ENCODE results near the gene CEP72.
"Not testable (repeated sequence)": the region's sequence is repeated elsewhere in the genome, so short reads cannot be mapped to it uniquely, and the experiment has no call there.

CEP72 gene

DNA sequence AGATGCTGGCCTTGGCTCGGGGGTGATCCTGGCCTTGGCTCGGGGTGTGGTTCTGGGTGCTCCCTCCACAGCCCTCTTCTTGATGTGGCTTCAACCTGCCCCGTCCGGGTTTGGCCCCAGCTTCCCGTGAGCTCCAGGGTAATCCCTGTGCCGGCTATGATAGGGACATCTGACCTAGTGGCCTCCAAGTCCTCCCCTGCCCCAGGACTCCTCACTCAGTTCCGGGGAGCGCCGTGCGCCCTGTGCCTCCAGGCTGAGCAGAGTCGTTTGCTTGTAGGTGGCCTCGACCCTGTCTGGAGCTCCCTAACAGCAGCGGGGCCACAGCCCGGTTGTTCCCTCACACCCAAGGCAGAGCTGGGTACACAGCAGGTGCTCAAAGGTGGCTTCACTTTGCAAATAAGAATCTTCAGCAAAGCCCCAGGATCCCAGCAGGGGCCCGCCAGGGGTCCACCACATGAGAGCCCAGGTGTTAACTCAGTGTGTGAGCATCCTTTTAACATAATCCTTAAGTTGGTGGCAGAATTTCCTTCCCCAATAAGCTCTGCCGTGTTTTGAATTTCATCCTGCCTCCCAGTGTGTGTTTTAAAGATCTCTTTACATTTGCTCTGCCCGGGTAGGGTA is 32.3 kb upstream of the CEP72 start:
- in situ Hi-C loops (cut with MboI; ENCODE audit: low sequenced_read_pairs), result no loop called here

DNA sequence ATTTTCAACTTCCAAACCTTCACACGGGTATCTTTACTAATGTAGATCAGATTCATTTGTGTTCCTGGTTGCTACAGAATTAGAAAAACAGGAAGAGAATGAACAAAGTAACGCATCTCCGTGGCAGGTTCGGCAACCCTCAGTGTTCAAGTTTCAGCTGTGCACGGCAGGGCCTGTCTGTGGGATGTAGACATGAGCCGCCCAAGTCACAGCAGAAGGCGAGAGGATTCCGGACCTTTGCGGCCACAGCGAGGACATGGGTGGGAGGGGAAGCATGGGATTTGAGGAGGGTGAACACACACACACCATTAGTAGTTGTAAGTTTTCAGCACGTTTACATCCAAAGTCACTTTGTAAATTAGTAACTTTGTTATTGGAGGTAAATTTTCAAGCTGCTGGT is 31.7 kb upstream of the CEP72 start:
- in situ Hi-C loops (cut with MboI; ENCODE audit: low sequenced_read_pairs), result no loop called here

DNA sequence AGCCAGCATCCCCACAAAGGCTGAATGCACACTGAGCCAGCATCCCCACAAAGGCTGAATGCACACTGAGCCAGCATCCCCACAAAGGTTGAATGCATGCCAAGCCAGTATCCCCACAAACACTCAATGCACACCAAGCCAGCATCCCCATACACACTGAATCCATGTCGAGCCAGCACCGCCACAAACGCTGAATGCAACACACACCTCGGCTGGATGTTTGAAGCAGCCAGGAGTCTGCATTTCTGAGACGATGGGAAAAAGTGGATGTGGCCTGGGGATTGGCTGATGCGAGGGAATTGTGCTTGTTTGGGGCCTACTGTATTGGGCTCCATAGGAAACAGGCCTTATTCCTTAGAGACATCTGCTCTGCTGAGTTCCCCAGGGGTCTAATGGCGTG is 30.9 kb upstream of the CEP72 start:
- in situ Hi-C loops (cut with MboI; ENCODE audit: low sequenced_read_pairs), result no loop called here

DNA sequence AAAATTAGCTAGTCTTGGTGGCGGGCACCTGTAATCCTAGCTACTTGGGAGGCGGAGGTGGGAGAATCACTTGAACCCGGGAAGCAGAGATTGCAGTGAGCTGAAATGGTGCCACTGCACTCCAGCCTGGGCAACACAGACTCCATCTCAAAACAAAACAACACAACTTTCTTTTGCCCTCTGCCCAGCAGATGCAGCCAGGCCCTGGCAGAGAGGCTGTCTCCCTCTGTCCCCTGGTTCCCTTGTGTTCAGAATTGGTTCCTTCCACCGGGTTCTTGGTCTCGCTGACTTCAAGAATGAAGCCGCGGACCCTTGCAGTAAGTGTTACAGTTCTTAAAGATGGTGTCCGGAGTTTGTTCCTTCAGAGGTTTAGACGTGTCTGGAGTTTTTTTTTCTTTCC is 30.2 kb upstream of the CEP72 start:
- in situ Hi-C loops (cut with MboI; ENCODE audit: low sequenced_read_pairs), result no loop called here

DNA sequence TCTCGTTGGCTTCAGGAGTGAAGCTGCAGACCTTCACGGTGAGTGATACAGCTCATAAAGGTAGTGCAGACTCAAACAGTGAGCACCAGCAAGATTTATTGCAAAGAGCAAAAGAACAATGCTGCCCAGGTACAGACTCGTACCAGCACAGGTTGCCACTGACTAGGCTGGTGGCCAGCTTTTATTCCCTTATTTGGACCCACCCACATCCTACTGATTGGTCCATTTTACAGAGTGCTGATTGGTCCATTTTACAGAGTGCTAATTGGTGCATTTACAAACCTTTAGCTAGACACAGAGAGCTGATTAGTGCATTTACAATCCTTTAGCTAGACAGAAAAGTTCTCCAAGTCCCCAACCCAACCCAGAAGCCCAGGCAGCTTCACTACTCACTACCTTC is 29.7 kb upstream of the CEP72 start:
- in situ Hi-C loops (cut with MboI; ENCODE audit: low sequenced_read_pairs), result not testable (repeated sequence)

DNA sequence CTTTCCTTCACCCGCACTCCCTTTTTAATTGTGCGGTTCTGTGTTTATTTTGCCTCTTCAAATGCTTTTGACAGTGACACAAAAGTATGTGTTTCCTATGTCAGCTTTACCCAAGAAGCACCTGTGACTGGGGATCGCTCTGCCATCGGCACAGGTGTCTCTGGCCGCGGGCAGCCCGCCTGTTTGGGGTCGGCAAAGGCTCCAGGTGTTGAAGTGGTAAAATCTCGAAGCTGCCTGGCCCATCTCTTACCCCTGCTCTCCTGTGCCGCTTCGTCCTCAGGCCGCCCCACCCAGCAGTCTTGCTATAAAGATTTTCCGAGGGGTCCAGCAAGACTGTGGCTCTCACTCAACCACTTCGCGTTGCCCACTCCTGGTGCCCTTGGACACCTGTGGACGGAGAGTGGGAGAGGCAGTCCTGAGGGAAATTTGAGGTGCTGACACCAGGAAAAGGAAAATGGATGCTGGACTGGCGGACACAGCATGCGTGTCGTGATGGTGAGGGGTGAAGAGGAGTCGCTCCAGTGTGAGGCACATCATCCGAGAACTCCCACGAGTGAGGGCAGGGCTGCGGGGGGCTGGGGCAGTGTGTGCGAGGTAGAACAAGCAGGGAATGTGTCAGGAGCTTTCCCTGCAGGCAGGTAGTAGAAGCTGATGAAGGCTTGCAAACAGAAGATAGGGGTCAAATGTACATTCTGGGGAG is 29.1 kb upstream of the CEP72 start:
- in situ Hi-C loops (cut with MboI; ENCODE audit: low sequenced_read_pairs), result no loop called here

DNA sequence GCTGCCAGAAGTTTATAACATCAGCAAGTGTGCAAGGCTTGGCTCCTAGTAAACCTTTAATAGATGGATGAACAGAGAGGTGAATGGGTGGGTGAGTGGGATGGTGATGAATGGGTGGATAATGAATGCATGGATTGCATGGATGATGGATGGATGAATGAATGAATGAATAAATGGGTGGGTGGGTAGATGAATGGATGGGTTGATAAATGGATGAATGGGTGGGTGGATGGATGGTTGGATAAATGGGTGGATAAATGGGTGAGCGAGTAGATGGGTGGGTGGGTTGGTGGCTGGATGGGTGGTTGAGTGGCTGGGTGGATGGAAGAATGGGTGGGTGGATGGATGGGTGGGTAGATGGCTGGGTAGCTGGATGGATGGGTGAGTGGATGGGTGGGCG is 28.5 kb upstream of the CEP72 start:
- in situ Hi-C loops (cut with MboI; ENCODE audit: low sequenced_read_pairs), result no loop called here

DNA sequence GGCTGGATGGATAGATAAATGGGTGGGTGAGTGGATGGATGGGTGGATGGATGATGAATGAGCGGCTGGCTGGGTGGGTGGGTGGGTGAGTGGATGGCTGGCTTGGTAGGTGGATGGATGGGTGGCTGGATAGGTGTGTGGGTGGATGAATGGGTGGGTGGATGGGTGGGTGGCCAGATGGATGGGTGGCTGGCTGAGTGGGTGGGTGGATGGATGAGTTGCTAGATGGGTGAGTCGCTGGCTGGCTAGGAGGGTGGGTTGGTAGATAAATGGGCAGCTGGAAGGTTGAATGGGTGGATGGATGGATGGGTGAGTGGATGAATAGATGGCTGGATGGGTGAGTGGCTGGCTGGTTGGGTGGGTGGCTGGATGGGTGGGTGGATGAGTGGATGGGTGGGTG is 27.9 kb upstream of the CEP72 start:
- in situ Hi-C loops (cut with MboI; ENCODE audit: low sequenced_read_pairs), result no loop called here

DNA sequence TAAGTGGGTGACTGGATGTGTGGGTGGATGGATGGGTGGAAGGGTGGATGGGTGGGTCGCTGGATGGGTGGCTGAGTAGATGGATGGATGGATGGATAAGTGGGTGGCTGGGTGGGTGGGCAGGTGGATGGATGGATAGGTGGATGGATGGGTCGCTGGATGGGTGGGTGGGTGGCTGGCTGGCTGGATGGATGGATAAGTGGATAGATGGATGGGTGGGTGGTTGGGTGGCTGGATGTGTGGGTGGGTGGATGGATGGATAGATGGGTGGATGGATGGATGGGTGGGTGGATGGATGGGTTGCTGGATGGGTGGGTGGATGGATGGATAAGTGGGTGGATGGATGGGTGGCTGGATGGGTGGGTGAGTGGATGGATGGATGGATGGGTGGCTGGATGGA is 27.3 kb upstream of the CEP72 start:
- in situ Hi-C loops (cut with MboI; ENCODE audit: low sequenced_read_pairs), result no loop called here

DNA sequence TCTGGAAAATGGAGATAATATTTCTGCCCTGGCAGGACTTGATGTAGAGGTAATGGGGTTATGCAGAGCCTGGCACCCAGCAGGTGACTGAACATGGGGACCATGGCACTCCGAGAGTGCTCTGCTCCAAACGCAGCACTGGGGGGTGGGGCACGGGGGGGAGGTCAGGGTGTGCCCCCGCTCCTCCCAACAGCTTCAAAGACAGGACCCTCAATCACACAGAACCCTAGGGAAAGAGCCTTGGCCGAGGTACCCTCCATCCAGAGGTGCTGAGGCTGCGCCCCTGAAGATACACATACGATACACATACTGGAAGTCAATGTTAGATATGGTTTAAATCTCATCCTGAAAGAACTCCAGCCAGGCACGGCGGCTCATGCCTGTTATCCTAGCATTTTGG is 26.6 kb upstream of the CEP72 start:
- in situ Hi-C loops (cut with MboI; ENCODE audit: low sequenced_read_pairs), result no loop called here

DNA sequence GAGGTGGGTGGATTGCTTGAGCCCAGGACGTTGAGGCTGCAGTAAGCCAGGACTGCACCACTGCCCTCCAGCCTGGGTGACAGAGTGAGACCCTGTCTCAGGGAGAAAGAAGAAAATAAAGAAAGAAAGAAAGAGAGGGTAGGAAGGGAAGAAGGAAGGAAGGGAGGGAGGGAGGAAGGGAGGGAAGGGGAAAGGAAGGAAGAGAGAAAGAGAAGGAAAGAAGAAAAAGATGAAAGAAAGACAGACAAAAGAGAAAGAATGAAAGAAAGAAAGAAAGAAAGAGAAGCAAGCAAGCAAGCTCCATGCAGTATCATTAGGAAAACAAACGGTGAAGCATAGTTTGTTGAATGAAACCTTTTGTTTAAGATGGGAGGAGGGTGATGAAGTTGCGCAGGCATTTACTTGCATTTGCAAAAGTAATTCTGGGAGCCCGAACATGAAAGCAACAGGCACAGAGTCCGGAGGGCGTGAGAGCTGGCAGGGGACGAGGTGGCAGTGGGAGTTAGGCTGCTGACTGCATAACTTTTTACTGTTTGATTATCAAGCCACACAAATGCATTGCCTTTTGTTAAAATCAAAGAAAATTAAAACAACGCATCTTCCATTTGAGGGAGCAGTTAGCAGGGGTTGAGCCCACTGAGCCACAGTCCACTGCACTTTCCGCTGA is 26.0 kb upstream of the CEP72 start:
- in situ Hi-C loops (cut with MboI; ENCODE audit: low sequenced_read_pairs), result no loop called here

DNA sequence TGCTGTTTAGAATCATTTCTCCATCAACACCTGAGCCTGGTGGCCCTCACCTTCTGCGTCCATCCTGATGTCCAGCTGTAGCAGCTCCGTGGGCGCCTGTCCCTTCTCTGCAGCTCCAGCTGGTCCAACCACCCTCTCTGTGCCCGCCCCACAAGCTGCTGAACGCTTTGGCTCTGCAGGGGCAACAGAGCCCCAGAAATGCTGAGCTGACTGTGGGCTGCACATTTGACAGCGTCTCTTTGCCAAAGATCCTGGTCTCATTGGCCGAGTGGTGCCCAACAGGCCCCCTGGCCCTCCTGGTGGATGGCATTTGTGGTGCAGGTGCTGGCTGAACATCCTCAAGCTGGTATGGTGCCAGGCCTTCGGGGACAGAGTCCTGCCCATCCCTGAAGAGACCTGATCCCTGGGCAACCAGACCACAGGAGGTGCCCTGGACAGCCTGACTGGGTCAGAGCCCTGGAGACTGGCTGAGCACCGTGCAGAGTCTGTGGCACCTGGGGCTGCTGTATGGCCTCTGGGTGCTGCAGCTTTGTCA is 25.3 kb upstream of the CEP72 start:
- in situ Hi-C loops (cut with MboI; ENCODE audit: low sequenced_read_pairs), result no loop called here

DNA sequence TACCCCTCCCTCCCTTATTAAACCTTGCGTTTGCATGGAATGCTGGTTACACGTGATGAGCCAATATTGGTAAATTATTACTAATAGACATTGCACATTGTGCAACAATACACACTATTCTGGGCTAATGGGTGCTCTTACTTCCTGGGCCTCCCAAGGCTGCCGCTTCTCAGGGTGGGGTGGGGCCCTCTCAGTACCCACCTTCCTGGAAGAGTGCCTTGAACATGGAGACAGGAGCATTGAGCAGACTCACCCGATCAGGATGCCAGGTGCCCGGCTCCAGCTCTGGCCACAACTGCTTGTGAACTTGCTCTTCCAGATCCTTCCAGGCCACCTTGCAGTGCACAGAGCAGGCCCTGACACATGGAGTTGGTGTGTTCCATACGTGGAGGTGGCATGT is 24.7 kb upstream of the CEP72 start:
- in situ Hi-C loops (cut with MboI; ENCODE audit: low sequenced_read_pairs), result no loop called here

DNA sequence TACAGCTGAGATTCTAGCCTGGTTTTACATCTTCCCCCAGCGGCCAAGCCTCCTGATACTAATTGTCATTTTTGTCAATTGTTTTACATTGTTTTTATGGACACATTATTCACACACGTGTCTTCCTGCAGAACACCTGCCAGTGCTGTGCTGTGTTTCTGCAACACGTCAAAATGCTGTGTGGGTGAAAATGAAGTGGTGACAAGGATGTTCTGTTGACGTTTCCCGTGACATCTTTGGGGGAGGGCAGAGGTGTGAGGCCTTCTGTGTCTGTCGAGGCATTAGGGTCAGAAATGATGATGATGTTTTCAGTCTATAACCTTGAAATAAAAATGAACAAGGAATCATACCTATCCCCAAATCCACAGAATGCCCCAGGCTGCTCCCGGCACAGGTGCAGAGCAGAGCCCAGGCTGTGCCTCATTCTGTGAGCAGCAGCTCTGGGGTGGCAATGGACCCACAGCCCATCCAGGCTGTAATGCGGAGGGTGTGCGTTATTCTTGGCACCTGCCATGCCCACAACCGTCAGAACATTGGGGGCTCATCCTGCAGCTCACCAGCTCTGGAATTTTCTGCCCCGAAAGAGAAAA is 23.6 kb upstream of the CEP72 start:
- in situ Hi-C loops (cut with MboI; ENCODE audit: low sequenced_read_pairs), result no loop called here

DNA sequence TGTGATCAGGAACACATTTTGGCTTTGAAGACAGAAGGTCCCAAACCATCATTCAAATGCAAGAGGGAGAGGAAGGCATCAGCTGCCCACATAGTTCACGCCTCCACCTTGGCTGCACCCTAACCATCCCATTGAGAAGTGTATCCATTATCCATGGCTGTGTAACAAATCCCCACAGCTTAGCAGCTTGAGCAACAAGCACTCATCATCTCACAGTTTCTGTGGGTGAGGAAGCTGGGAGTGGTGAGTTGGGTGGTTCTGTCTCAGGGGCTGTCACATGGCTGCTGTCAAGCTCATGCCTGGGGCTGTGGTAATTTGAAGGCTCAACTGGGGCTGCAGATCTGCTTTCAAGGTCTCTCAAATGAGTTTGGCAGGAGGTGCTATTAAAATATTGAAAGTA is 23.0 kb upstream of the CEP72 start:
- in situ Hi-C loops (cut with MboI; ENCODE audit: low sequenced_read_pairs), result no loop called here

DNA sequence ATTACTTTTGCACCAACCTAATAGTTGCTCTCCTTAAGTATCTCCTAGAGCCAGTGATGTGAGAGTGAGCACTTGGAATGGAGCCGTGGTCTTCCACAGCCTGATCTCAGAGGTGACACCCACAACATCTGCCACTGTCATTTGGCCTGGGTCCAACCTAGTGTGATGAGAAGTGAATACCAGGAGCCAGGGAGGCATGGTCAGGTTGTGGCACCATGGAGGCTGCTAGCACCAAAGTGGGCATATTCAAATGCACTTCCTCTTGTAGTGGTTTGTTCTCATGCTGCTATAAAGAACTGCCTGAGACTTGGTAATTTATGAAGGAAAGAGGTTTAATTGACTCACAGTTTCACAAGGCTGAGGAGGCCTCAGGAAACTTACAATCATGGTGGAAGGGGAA is 22.6 kb upstream of the CEP72 start:
- in situ Hi-C loops (cut with MboI; ENCODE audit: low sequenced_read_pairs), result no loop called here

DNA sequence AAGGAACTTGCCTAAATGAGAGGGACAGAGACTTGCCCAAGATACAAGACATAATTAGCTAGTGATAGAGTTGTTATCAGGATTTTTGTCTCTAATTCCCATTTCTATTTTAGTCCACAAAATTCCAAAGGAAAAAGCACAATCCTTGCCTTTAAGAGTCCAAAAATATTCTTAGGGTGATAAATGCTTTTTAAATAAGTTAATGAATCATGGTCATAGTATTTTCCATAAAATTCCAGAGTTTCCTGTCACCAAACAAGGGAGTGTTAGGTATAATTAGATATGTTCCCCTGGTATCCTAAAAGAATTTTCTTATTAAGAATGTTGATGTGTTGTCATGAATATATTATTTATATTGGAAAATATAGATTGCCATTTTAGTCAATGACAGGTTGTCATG is 21.8 kb upstream of the CEP72 start:
- in situ Hi-C loops (cut with MboI; ENCODE audit: low sequenced_read_pairs), result no loop called here

DNA sequence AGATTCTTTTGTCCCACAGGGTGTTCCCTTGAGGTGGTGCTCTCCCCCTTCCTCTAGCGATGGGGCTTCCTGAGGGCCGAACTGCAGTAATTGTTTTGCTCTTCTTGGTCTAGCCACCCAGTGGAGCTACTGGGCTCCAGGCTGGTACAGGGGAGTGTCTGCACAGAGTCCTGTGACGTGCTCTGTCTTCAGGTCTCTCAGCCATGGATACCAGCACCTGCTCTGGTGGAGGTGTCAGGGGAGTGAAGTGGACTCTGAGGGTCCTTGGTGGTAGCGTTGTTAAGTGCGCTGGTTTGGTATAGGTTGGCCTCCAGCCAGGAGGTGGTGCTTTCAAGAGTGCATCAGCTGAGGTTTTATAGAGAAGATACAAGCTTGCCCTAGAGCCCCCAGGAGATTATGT is 20.4 kb upstream of the CEP72 start:
- in situ Hi-C loops (cut with MboI; ENCODE audit: low sequenced_read_pairs), result no loop called here

DNA sequence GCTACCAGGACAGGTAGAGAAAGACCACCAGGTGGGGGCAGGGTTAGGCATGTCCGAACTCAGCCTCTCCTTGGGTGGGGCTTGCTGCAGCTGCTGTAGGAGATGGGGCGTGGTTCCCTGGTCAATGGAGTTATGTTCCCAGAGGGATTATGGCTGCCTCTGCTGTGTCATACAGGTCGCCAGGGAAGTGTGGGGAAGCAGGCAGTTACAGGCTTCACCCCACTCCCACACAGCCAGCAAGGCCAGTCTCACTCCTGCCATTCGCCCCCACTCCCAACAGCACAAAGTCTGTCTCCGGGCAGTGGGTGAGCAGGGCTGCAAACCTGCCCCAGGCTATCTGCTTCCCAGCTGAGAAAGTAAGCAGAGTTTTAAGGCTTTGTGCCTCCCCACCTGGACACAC is 20.0 kb upstream of the CEP72 start:
- in situ Hi-C loops (cut with MboI; ENCODE audit: low sequenced_read_pairs), result no loop called here

DNA sequence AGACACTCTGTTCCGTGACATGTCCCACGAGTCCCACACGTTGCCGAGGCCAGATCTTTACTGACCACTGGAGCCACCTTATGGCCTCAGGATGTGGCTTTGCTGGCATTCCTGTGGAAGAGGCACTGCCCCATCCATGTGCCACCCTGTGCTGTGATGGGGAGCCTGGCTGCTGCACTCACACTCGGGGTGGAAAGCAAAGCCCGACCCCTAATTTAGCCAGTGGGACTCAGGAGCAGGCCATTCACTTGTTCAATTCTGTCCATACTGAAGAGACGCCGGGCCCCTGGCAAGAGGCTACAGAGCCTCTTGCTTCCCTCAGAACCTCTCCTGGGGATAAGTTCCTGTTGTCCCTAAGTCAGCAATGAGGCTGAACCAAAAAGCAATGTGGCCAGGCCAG is 18.6 kb upstream of the CEP72 start:
- in situ Hi-C loops (cut with MboI; ENCODE audit: low sequenced_read_pairs), result no loop called here

DNA sequence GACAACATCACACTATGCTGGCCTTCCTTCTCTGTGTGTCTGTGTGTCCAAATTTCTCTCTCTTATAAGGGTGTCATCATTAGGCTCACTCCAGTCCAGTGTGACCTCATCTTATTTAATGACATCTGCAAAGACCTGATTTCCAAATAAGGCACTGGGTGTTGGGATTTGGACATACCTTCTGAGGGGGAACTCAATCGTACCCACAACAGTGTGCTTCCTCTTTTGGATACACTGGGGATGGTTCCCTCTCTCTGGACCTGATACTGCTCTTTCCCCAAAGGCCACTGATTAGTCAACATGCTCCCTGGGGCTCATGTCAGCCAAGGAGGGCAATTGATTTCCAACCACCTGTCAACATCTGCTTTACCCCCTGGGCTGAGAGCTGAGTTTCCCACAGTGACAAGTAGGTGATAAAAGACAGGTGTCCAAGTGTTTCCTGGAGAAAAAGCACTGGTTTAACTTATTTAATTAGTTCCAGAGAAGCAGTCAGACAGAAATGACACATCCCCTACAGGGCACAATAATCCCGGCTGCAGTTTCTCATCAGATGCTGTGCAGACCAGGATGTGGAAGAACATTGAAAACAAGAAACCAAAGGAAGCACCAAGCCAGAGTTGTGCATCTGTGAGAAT is 17.8 kb upstream of the CEP72 start:
- in situ Hi-C loops (cut with MboI; ENCODE audit: low sequenced_read_pairs), result no loop called here

All from HL-60/S4 treated with retinoic acid at 250 ng/mL for 4 days and 3 days (cell line).